ENCODE data around the gene DTL.
"Not testable (repeated sequence)": the region's sequence is repeated elsewhere in the genome, so short reads cannot be mapped to it uniquely, and the experiment has no call there.

The DTL gene

GRCh38 chr1:212013672-212014071 lies 21.9 kb upstream of the DTL start:
- ChIA-PET POLR2A (interaction anchor here (1.1 kb wide), 1 partner anchor 18 kb away, joined by 3 read pairs; no protein-coding TSS in a partner anchor), CTCF (interaction anchor here (1.5 to 2.0 kb wide), 2 partner anchors 21 to 22 kb away, joined by 7 read pairs; partner anchors contain the start of genes DTL and INTS7)
- TF ChIP-seq ARNT (IDR thresholded peaks at IDR 0.05): no peak
- no peak for TF ChIP-seq TARDBP (IDR thresholded peaks at IDR 0.05)
- TF ChIP-seq SUZ12 (IDR thresholded peaks at IDR 0.05): no peak
- TF ChIP-seq HDGF (IDR thresholded peaks at IDR 0.05; ENCODE audit: borderline replicate concordance): no peak
- no peak for TF ChIP-seq PKNOX1 (IDR thresholded peaks at IDR 0.05)
- no peak for TF ChIP-seq SP1 (IDR thresholded peaks at IDR 0.05)
- no peak for TF ChIP-seq FOXA1 (IDR thresholded peaks at IDR 0.05)
- no peak for TF ChIP-seq L3MBTL2 (conservative IDR thresholded peaks at IDR 0.05)
- no peak for TF ChIP-seq ELF4 (IDR thresholded peaks at IDR 0.05)
- TF ChIP-seq FOXK2 (IDR thresholded peaks at IDR 0.05): no peak
- TF ChIP-seq CTBP1 (IDR thresholded peaks at IDR 0.05; ENCODE audit: borderline replicate concordance): no peak
- no peak for TF ChIP-seq ZNF384 (IDR thresholded peaks at IDR 0.05)
- no peak for TF ChIP-seq FOXM1 (IDR thresholded peaks at IDR 0.05; ENCODE audit: borderline replicate concordance)
- TF ChIP-seq NFRKB (IDR thresholded peaks at IDR 0.05): no peak
- TF ChIP-seq BHLHE40 (IDR thresholded peaks at IDR 0.05; ENCODE audit: borderline replicate concordance): no peak
- no peak for TF ChIP-seq LEF1 (IDR thresholded peaks at IDR 0.05; ENCODE audit: borderline replicate concordance)
- DNase-seq (ENCODE audit: extremely low spot score): no peak

DNA sequence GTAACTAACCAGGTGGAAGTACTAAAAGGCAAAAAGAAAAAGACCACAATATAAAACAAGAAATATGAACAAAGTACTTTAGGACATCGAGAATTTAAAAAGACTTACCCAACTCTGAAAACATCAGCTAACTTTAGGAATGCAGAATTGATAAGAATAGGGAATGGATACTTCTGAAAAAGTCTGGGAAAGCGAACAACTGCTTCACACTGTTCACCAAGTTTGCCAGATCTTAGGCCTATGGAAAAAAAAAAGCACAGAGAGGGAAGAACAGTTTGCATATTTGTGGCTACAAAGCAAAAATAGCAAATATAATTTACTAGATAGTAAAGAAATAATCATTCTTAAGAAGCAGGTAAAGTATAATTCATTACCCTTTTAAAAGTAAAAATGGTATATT lies 14.6 kb upstream of the DTL start:
- ChIA-PET CTCF (no interaction called here), POLR2A (interaction anchor here (1.6 kb wide), 1 partner anchor 14 kb away, joined by 6 read pairs; the partner anchor contains the start of genes DTL and INTS7)
- DNase-seq (ENCODE audit: extremely low spot score): no peak
- TF ChIP-seq SP1 (IDR thresholded peaks at IDR 0.05) (no peak), ARNT (IDR thresholded peaks at IDR 0.05) (no peak), FOXK2 (IDR thresholded peaks at IDR 0.05) (no peak), FOXA1 (IDR thresholded peaks at IDR 0.05) (no peak), PKNOX1 (IDR thresholded peaks at IDR 0.05) (no peak), BHLHE40 (IDR thresholded peaks at IDR 0.05; ENCODE audit: borderline replicate concordance) (no peak), SUZ12 (IDR thresholded peaks at IDR 0.05) (no peak), CTBP1 (IDR thresholded peaks at IDR 0.05; ENCODE audit: borderline replicate concordance) (no peak), HDGF (IDR thresholded peaks at IDR 0.05; ENCODE audit: borderline replicate concordance) (no peak), L3MBTL2 (conservative IDR thresholded peaks at IDR 0.05) (no peak), ZNF384 (IDR thresholded peaks at IDR 0.05) (no peak), NFRKB (IDR thresholded peaks at IDR 0.05) (no peak), LEF1 (IDR thresholded peaks at IDR 0.05; ENCODE audit: borderline replicate concordance) (no peak), FOXM1 (IDR thresholded peaks at IDR 0.05; ENCODE audit: borderline replicate concordance) (no peak), TARDBP (IDR thresholded peaks at IDR 0.05) (no peak), ELF4 (IDR thresholded peaks at IDR 0.05) (no peak)

DNA sequence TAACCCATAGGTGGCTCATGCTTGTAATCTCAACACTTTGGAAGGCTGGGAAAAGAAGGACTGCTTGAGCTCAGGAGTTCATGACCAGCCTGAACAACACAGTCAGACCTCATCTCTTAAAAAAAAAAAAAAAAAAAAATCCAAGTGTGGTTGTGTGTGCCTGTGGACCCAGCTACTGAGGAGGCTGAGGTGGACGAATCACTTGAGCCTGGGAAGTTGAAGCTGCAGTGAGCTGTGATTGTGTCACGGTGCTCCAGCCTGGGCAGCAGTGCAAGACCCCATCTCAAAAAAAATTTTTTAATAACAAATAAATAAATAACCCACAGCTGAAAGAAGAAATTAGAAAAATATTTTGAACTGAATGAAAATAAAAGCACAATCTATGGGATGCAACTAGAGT lies 14.0 kb upstream of the DTL start:
- POLR2A ChIA-PET: interaction anchor here (1.6 kb wide), 1 partner anchor 14 kb away, joined by 6 read pairs; the partner anchor contains the start of genes DTL and INTS7
- DNase-seq (ENCODE audit: extremely low spot score): no peak
- CTCF ChIA-PET: interaction anchor here (1.1 kb wide), 1 partner anchor 14 kb away, joined by 7 read pairs; the partner anchor contains the start of genes DTL and INTS7
- TF ChIP-seq HDGF (IDR thresholded peaks at IDR 0.05; ENCODE audit: borderline replicate concordance) (no peak), TARDBP (IDR thresholded peaks at IDR 0.05) (no peak)

GRCh38 chr1:212022908-212023307 lies 12.6 kb upstream of the DTL start:
- CTCF ChIA-PET: interaction anchor here (0.6 kb wide), 1 partner anchor 15 kb away, joined by 4 read pairs; no protein-coding TSS in a partner anchor
- DNase-seq (ENCODE audit: extremely low spot score); POLR2A ChIA-PET: not testable (repeated sequence)

GRCh38 chr1:212024469-212025149 lies 10.9 kb upstream of the DTL start:
- CTCF ChIA-PET: no interaction called here
- POLR2A ChIA-PET: interaction anchor here (1.7 kb wide), 1 partner anchor 11 kb away, joined by 5 read pairs; the partner anchor contains the start of genes DTL and INTS7
- no peak for DNase-seq (ENCODE audit: extremely low spot score)
- no peak for TF ChIP-seq FOXA1 (IDR thresholded peaks at IDR 0.05)
- no peak for TF ChIP-seq FOXK2 (IDR thresholded peaks at IDR 0.05)
- TF ChIP-seq FOXM1 (IDR thresholded peaks at IDR 0.05; ENCODE audit: borderline replicate concordance): no peak
- TF ChIP-seq LEF1 (IDR thresholded peaks at IDR 0.05; ENCODE audit: borderline replicate concordance): no peak
- TF ChIP-seq ELF4 (IDR thresholded peaks at IDR 0.05): no peak
- no peak for TF ChIP-seq SP1 (IDR thresholded peaks at IDR 0.05)
- TF ChIP-seq ARNT (IDR thresholded peaks at IDR 0.05): no peak
- TF ChIP-seq TARDBP (IDR thresholded peaks at IDR 0.05): no peak
- TF ChIP-seq CTBP1 (IDR thresholded peaks at IDR 0.05; ENCODE audit: borderline replicate concordance): no peak

DNA sequence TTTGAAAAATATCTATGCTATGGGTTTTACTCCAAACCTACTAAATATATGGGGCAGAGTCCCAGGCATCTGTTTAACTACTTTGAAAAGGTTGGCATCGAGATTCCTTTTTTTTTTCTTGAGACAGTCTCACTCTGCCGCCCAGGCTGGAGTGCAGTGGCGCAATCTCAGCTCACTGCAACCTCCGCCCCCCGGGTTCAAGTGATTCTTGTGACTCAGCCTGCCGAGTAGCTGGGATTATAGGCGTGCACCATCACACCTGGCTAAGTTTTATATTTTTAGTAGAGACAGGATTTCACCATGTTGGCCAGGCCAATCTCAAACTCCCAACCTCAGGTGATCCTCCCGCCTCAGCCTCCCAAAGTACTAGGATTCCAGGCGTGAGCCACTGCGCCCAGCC lies 7.8 kb upstream of the DTL start:
- CTCF ChIA-PET; DNase-seq (ENCODE audit: extremely low spot score): not testable (repeated sequence)
- POLR2A ChIA-PET: interaction anchor here (0.6 to 1.9 kb wide), 2 partner anchors 8 to 14 kb away, joined by 3 to 9 read pairs; partner anchors contain the start of genes DTL and INTS7

- CTCF ChIA-PET: no interaction called here
- DNase-seq (ENCODE audit: extremely low spot score): no peak
- TF ChIP-seq ZNF384 (IDR thresholded peaks at IDR 0.05): no peak
- TF ChIP-seq BHLHE40 (IDR thresholded peaks at IDR 0.05; ENCODE audit: borderline replicate concordance): no peak
- TF ChIP-seq FOXA1 (IDR thresholded peaks at IDR 0.05): no peak
- no peak for TF ChIP-seq ELF4 (IDR thresholded peaks at IDR 0.05)
- no peak for TF ChIP-seq PKNOX1 (IDR thresholded peaks at IDR 0.05)
- no peak for TF ChIP-seq CTBP1 (IDR thresholded peaks at IDR 0.05; ENCODE audit: borderline replicate concordance)
- TF ChIP-seq FOXK2 (IDR thresholded peaks at IDR 0.05): no peak
- TF ChIP-seq ARNT (IDR thresholded peaks at IDR 0.05): no peak
- no peak for TF ChIP-seq SP1 (IDR thresholded peaks at IDR 0.05)
- no peak for TF ChIP-seq SUZ12 (IDR thresholded peaks at IDR 0.05)
- TF ChIP-seq L3MBTL2 (conservative IDR thresholded peaks at IDR 0.05): no peak
- no peak for TF ChIP-seq LEF1 (IDR thresholded peaks at IDR 0.05; ENCODE audit: borderline replicate concordance)
- TF ChIP-seq HDGF (IDR thresholded peaks at IDR 0.05; ENCODE audit: borderline replicate concordance): no peak
- POLR2A ChIA-PET: interaction anchor here (0.7 kb wide), 1 partner anchor 18 kb away, joined by 3 read pairs; no protein-coding TSS in a partner anchor
Measured at GRCh38 chr1:212030936-212031528, 4.5 kb upstream of the DTL start.

Measured in HEK293T (cell line).